ENCODE measurements around the gene LPIN1.
"Not testable (repeated sequence)": the region's sequence is repeated elsewhere in the genome, so short reads cannot be mapped to it uniquely, and the experiment has no call there.

The LPIN1 gene

GRCh38 chr2:11746807-11747459, 501 bp downstream of the LPIN1 start:
- Mint-ChIP-seq H3K27ac (peak overlapping the region; percentile 91), H3K27me3 (no peaks in the 10 kb centered on the region), H3K4me3 (peak overlapping the region; percentile 91), H3K4me1 (peaks cover 71% of the 10 kb centered on the region), H3K9me3 (no peaks in the 10 kb centered on the region), H3K36me3 (no peaks in the 10 kb centered on the region)

GRCh38 chr2:11748018-11748860, 1.8 kb downstream of the LPIN1 start:
- no peaks in the 10 kb centered on the region for H3K27me3 Mint-ChIP-seq
- peak overlapping the region; percentile 91 for H3K4me3 Mint-ChIP-seq
- H3K27ac Mint-ChIP-seq, result peak overlapping the region; percentile 91
- no peaks in the 10 kb centered on the region for H3K36me3 Mint-ChIP-seq
- peaks cover 81% of the 10 kb centered on the region for H3K4me1 Mint-ChIP-seq
- H3K9me3 Mint-ChIP-seq, result no peaks in the 10 kb centered on the region

- Mint-ChIP-seq H3K9me3 (no peaks in the 10 kb centered on the region), H3K27ac (peak overlapping the region; percentile 91), H3K27me3 (no peaks in the 10 kb centered on the region)
Measured at GRCh38 chr2:11748861-11749645, 2.6 kb downstream of the LPIN1 start.

GRCh38 chr2:11749646-11750349, 3.4 kb downstream of the LPIN1 start:
- H3K27ac Mint-ChIP-seq, result peak overlapping the region; percentile 84
- H3K36me3 Mint-ChIP-seq, result no peaks in the 10 kb centered on the region
- no peaks in the 10 kb centered on the region for H3K27me3 Mint-ChIP-seq
- peak overlapping the region; percentile 91 for H3K4me3 Mint-ChIP-seq
- H3K4me1 Mint-ChIP-seq, result peaks cover 82% of the 10 kb centered on the region
- no peaks in the 10 kb centered on the region for H3K9me3 Mint-ChIP-seq

More at GRCh38 chr2:11748861-11749645, 2.6 kb downstream of the LPIN1 start:
- no peaks in the 10 kb centered on the region for H3K36me3 Mint-ChIP-seq
- H3K4me1 Mint-ChIP-seq, result peaks cover 83% of the 10 kb centered on the region
- peak overlapping the region; percentile 91 for H3K4me3 Mint-ChIP-seq

- Mint-ChIP-seq H3K36me3 (peaks cover 1% of the 10 kb centered on the region), H3K27me3 (no peaks in the 10 kb centered on the region), H3K9me3 (no peaks in the 10 kb centered on the region), H3K4me1 (peaks cover 81% of the 10 kb centered on the region), H3K27ac (peak overlapping the region; percentile 84), H3K4me3 (peak overlapping the region; percentile 69)
Measured at GRCh38 chr2:11750422-11750821, 4.0 kb downstream of the LPIN1 start.

- H3K4me1 Mint-ChIP-seq, result peaks cover 81% of the 10 kb centered on the region
- no peaks in the 10 kb centered on the region for H3K9me3 Mint-ChIP-seq
- H3K36me3 Mint-ChIP-seq, result peaks cover 2% of the 10 kb centered on the region
- H3K27ac Mint-ChIP-seq, result peak overlapping the region; percentile 84
- H3K27me3 Mint-ChIP-seq, result no peaks in the 10 kb centered on the region
- peak overlapping the region; percentile 69 for H3K4me3 Mint-ChIP-seq
Measured at GRCh38 chr2:11750917-11751316, 4.5 kb downstream of the LPIN1 start.

GRCh38 chr2:11752906-11753305, 6.5 kb downstream of the LPIN1 start:
- H3K27me3 Mint-ChIP-seq, result no peaks in the 10 kb centered on the region

GRCh38 chr2:11753452-11753885, 7.0 kb downstream of the LPIN1 start:
- Mint-ChIP-seq H3K27ac (peak overlapping the region; percentile 99), H3K4me3 (peak overlapping the region; percentile 91), H3K4me1 (peaks cover 90% of the 10 kb centered on the region), H3K9me3 (no peaks in the 10 kb centered on the region), H3K27me3 (no peaks in the 10 kb centered on the region), H3K36me3 (peaks cover 2% of the 10 kb centered on the region)

More at GRCh38 chr2:11752906-11753305, 6.5 kb downstream of the LPIN1 start:
- Mint-ChIP-seq H3K27ac (peak overlapping the region; percentile 99), H3K4me3 (peak overlapping the region; percentile 91), H3K4me1 (peaks cover 90% of the 10 kb centered on the region), H3K9me3 (no peaks in the 10 kb centered on the region), H3K36me3 (peaks cover 2% of the 10 kb centered on the region)

- Mint-ChIP-seq H3K4me1 (peaks cover 90% of the 10 kb centered on the region), H3K36me3 (peaks cover 6% of the 10 kb centered on the region), H3K4me3 (peak overlapping the region; percentile 91), H3K27ac (peak overlapping the region; percentile 99), H3K9me3 (no peaks in the 10 kb centered on the region), H3K27me3 (no peaks in the 10 kb centered on the region)
Measured at GRCh38 chr2:11753886-11754699, 7.7 kb downstream of the LPIN1 start.

GRCh38 chr2:11754700-11755015, 8.2 kb downstream of the LPIN1 start:
- H3K27me3 Mint-ChIP-seq, result no peaks in the 10 kb centered on the region
- peaks cover 9% of the 10 kb centered on the region for H3K36me3 Mint-ChIP-seq
- peak overlapping the region; percentile 99 for H3K27ac Mint-ChIP-seq
- no peaks in the 10 kb centered on the region for H3K9me3 Mint-ChIP-seq
- peak overlapping the region; percentile 91 for H3K4me3 Mint-ChIP-seq
- H3K4me1 Mint-ChIP-seq, result peaks cover 87% of the 10 kb centered on the region

- Mint-ChIP-seq H3K36me3 (peaks cover 9% of the 10 kb centered on the region), H3K9me3 (no peaks in the 10 kb centered on the region), H3K4me3 (peak overlapping the region; percentile 71), H3K27me3 (no peaks in the 10 kb centered on the region), H3K4me1 (peaks cover 83% of the 10 kb centered on the region), H3K27ac (peak overlapping the region; percentile 90)
Measured at GRCh38 chr2:11757101-11757500, 10.7 kb downstream of the LPIN1 start.

- Mint-ChIP-seq H3K9me3 (no peaks in the 10 kb centered on the region), H3K36me3 (peaks cover 11% of the 10 kb centered on the region), H3K27ac (peak overlapping the region; percentile 90), H3K4me3 (peak overlapping the region; percentile 19), H3K4me1 (peaks cover 86% of the 10 kb centered on the region), H3K27me3 (no peaks in the 10 kb centered on the region)
Measured at GRCh38 chr2:11758187-11758586, 11.8 kb downstream of the LPIN1 start.

- Mint-ChIP-seq H3K36me3 (peaks cover 11% of the 10 kb centered on the region), H3K4me1 (peaks cover 86% of the 10 kb centered on the region), H3K9me3 (no peaks in the 10 kb centered on the region), H3K27me3 (no peaks in the 10 kb centered on the region), H3K27ac (peak overlapping the region; percentile 88), H3K4me3 (no peak overlapping the region)
Measured at GRCh38 chr2:11758647-11759046, 12.2 kb downstream of the LPIN1 start.

GRCh38 chr2:11759182-11759975, 12.9 kb downstream of the LPIN1 start:
- Mint-ChIP-seq H3K4me1 (peaks cover 84% of the 10 kb centered on the region), H3K36me3 (peaks cover 12% of the 10 kb centered on the region), H3K27ac (peak overlapping the region; percentile 88)
- not testable (repeated sequence) for H3K9me3 Mint-ChIP-seq, H3K27me3 Mint-ChIP-seq, H3K4me3 Mint-ChIP-seq
